HepG2 (cell line): ENCODE data around the gene EFS. TPM values are rescaled to one million over a fixed set of nuclear protein-coding genes. Genes with fewer than 3 reads are reported as not detected.

Experiments used
- ETV6 ChIP-seq: sonication (generic); formaldehyde crosslinking; conservative IDR thresholded peaks from 2 replicates; pipeline ENCODE4 v1.4.0; 2020; ENCODE audit warnings: missing genetic modification reagents
- SP140L ChIP-seq: sonication (generic); formaldehyde crosslinking; IDR thresholded peaks from 2 replicates; pipeline ENCODE4 v1.4.0; 2020; ENCODE audit warnings: missing genetic modification reagents, borderline replicate concordance
- ZNF282 ChIP-seq: fragments of 450-650 bp; IDR thresholded peaks from 2 replicates; pipeline ENCODE4 v1.6.1; 2018; ENCODE audit not compliant: partially characterized antibody
- ZNF652 ChIP-seq: IDR thresholded peaks from 2 replicates; pipeline ENCODE4 v1.6.1; 2016; ENCODE audit warnings: low read depth, borderline replicate concordance
- ZSCAN30 ChIP-seq: sonication (generic); formaldehyde crosslinking; IDR thresholded peaks from 2 replicates; pipeline ENCODE4 v1.5.0; 2020; ENCODE audit warnings: mild to moderate bottlenecking, missing genetic modification reagents
- polyA plus RNA-seq, 8 experiments: library from polyadenylated mRNA; depleted of rRNA in 3 of 8; stranded (reverse) in 7 of 8; unstranded in 1 of 8; fragments of >200 nt; fragmentation: Illumina TruSeq in 4 of 8; extraction: Trizol in 4 of 8; gene quantifications; 2 replicates each; pipeline versions ENCODE4 v1.2.1 to v1.2.3, GENCODE V29; 2011 to 2016; ENCODE audit warnings: low read depth in 4 of 8, missing spikeins in 1 of 8, mixed read lengths in 1 of 8; ENCODE audit not compliant: insufficient read depth in 1 of 8
- total RNA-seq, 5 experiments: library from RNA; depleted of rRNA; stranded (reverse); fragments of >200 nt; fragmentation: Illumina TruSeq; extraction: Trizol; gene quantifications; 2 replicates each; pipeline ENCODE4 v1.2.3, GENCODE V29; 2016; ENCODE audit warnings: low read depth in 1 of 5
- TF ChIP-seq, protein P1 (sequence below): sonication (generic); formaldehyde crosslinking; IDR thresholded peaks from 2 replicates; pipeline ENCODE4 v1.8.0; 2022; ENCODE audit warnings: missing genetic modification reagents, mild to moderate bottlenecking, moderate library complexity, borderline replicate concordance
- TF ChIP-seq, protein P2 (sequence below): sonication (generic); formaldehyde crosslinking; IDR thresholded peaks from 2 replicates; pipeline ENCODE4 v1.4.0; 2020; ENCODE audit warnings: missing genetic modification reagents
- TF ChIP-seq, protein P3 (sequence below): sonication (generic); formaldehyde crosslinking; IDR thresholded peaks from 2 replicates; pipeline ENCODE4 v1.5.1; 2020; ENCODE audit warnings: missing genetic modification reagents, mild to moderate bottlenecking, borderline replicate concordance
- TF ChIP-seq, protein P4 (sequence below): IDR thresholded peaks from 2 replicates; pipeline ENCODE4 v1.6.1; 2012; ENCODE audit warnings: low read depth, low read length, improper control_type of control experiment
- TF ChIP-seq, protein P5 (sequence below): sonication (generic); formaldehyde crosslinking; IDR thresholded peaks from 2 replicates; pipeline ENCODE4 v1.5.0; 2020; ENCODE audit warnings: missing genetic modification reagents

EFS gene
- total and polyA plus RNA-seq, 2 of the 13 experiments (the other 11 are each of a cell fraction or from before 2014, with no cell fraction given): not detected

DNA sequence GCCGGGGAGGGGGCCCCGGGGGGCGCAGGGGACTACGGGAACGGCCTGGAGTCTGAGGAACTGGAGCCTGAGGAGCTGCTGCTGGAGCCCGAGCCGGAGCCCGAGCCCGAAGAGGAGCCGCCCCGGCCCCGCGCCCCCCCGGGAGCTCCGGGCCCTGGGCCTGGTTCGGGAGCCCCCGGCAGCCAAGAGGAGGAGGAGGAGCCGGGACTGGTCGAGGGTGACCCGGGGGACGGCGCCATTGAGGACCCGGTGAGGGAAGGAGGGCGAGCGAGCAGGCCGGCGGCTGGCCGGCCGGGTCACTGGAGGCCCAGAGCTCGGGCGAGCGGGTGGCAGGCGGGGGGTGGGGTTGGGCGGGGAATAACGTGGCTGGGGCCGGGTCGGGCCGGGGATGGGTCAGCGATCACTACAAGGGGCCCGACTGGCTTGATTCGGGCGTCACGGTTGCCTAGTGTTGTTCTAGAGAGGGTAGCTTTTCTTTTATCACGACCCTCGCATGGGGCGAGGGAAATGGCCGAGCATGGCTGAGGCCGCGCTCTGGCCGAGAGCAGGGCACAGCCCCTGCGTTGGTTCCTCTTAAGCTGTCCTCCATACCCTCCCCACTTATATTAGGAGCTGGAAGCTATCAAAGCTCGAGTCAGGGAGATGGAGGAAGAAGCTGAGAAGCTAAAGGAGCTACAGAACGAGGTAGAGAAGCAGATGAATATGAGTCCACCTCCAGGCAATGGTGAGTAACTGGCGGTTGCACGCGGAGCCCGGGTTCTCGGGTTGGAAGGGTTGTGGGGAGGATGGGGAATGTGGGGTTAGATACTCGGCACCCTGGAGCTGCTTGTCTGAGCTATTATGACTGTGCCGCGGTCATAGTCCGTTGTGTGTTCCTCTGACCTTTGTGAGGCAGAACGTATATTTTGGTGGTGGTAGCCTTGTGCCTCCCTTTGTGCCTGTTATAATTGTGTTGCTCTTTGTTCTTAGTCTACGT lies 43.1 kb downstream of the EFS start (continued):
- TF ChIP-seq, protein P1, sequence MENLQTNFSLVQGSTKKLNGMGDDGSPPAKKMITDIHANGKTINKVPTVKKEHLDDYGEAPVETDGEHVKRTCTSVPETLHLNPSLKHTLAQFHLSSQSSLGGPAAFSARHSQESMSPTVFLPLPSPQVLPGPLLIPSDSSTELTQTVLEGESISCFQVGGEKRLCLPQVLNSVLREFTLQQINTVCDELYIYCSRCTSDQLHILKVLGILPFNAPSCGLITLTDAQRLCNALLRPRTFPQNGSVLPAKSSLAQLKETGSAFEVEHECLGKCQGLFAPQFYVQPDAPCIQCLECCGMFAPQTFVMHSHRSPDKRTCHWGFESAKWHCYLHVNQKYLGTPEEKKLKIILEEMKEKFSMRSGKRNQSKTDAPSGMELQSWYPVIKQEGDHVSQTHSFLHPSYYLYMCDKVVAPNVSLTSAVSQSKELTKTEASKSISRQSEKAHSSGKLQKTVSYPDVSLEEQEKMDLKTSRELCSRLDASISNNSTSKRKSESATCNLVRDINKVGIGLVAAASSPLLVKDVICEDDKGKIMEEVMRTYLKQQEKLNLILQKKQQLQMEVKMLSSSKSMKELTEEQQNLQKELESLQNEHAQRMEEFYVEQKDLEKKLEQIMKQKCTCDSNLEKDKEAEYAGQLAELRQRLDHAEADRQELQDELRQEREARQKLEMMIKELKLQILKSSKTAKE: no peak
- TF ChIP-seq, protein P2, sequence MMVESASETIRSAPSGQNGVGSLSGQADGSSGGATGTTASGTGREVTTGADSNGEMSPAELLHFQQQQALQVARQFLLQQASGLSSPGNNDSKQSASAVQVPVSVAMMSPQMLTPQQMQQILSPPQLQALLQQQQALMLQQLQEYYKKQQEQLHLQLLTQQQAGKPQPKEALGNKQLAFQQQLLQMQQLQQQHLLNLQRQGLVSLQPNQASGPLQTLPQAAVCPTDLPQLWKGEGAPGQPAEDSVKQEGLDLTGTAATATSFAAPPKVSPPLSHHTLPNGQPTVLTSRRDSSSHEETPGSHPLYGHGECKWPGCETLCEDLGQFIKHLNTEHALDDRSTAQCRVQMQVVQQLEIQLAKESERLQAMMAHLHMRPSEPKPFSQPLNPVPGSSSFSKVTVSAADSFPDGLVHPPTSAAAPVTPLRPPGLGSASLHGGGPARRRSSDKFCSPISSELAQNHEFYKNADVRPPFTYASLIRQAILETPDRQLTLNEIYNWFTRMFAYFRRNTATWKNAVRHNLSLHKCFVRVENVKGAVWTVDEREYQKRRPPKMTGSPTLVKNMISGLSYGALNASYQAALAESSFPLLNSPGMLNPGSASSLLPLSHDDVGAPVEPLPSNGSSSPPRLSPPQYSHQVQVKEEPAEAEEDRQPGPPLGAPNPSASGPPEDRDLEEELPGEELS: peak; percentile 18; the same call in 1 of the 2 replicates
- TF ChIP-seq, protein P3, sequence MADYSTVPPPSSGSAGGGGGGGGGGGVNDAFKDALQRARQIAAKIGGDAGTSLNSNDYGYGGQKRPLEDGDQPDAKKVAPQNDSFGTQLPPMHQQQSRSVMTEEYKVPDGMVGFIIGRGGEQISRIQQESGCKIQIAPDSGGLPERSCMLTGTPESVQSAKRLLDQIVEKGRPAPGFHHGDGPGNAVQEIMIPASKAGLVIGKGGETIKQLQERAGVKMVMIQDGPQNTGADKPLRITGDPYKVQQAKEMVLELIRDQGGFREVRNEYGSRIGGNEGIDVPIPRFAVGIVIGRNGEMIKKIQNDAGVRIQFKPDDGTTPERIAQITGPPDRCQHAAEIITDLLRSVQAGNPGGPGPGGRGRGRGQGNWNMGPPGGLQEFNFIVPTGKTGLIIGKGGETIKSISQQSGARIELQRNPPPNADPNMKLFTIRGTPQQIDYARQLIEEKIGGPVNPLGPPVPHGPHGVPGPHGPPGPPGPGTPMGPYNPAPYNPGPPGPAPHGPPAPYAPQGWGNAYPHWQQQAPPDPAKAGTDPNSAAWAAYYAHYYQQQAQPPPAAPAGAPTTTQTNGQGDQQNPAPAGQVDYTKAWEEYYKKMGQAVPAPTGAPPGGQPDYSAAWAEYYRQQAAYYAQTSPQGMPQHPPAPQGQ: peak; percentile 96; the same call in 1 of the 2 replicates
- TF ChIP-seq, protein P4, sequence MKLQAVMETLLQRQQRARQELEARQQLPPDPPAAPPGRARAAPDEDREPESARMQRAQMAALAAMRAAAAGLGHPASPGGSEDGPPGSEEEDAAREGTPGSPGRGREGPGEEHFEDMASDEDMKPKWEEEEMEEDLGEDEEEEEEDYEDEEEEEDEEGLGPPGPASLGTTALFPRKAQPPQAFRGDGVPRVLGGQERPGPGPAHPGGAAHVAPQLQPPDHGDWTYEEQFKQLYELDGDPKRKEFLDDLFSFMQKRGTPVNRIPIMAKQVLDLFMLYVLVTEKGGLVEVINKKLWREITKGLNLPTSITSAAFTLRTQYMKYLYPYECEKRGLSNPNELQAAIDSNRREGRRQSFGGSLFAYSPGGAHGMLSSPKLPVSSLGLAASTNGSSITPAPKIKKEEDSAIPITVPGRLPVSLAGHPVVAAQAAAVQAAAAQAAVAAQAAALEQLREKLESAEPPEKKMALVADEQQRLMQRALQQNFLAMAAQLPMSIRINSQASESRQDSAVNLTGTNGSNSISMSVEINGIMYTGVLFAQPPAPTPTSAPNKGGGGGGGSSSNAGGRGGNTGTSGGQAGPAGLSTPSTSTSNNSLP: no peak
- TF ChIP-seq ZNF652 (CRISPR knock-in tag) (no peak; the same call in 1 of the 2 replicates), SP140L (CRISPR knock-in tag) (no peak; the same call in 1 of the 2 replicates), ZSCAN30 (no peak), ETV6 (CRISPR knock-in tag) (no peak; the same call in 1 of the 2 replicates), ZNF282 (no peak)
- TF ChIP-seq, protein P5, sequence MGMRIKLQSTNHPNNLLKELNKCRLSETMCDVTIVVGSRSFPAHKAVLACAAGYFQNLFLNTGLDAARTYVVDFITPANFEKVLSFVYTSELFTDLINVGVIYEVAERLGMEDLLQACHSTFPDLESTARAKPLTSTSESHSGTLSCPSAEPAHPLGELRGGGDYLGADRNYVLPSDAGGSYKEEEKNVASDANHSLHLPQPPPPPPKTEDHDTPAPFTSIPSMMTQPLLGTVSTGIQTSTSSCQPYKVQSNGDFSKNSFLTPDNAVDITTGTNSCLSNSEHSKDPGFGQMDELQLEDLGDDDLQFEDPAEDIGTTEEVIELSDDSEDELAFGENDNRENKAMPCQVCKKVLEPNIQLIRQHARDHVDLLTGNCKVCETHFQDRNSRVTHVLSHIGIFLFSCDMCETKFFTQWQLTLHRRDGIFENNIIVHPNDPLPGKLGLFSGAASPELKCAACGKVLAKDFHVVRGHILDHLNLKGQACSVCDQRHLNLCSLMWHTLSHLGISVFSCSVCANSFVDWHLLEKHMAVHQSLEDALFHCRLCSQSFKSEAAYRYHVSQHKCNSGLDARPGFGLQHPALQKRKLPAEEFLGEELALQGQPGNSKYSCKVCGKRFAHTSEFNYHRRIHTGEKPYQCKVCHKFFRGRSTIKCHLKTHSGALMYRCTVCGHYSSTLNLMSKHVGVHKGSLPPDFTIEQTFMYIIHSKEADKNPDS: no peak
